Measurements from ENCODE around the gene SOX30. TPM values are rescaled to one million over a fixed set of nuclear protein-coding genes. Genes with fewer than 3 reads are reported as not detected.

SOX30 gene
- total and polyA plus RNA-seq, 2 donors (not counting 1 experiment from before 2014, with no cell fraction given) = 0.21 to 0.49 TPM

DNA sequence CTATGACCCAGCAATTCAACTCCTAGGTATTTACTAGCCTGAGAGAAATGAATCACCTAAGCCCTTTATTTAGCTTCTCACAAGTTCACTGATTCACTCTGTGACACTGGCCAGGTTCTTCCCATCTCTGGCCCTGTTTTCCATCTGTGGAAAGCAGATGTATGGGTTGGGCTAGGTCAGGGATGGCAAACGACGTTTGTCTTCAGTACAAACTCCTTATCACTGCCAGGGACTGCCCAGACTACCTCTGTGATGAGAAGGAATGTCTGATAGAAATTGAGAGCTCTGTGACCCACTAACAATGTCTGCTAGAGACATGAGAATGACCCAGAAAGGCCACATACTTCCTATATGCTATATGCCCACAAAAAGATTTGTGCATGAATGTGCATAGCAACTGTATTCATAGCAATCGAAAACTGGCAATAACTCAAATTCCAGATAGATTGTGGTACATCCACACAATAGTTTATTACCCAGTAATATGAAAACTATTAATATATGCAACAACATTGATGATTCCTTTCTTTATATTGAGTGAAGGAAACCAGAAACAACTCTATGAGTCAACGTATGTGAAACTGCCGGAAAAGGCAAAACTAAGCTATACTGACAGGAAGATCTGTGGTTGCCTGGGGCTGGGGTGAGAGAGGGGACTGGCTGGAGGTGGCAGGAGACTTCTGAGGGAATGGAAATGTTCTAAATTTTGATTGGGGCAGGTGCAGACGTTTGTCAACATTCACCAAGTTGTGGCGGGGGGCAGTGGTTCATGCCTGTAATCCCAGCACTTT lies 44.7 kb downstream of the SOX30 start:
- POLR2A ChIA-PET = interaction anchor here (0.6 kb wide), 1 partner anchor 50 kb away, joined by 11 read pairs; no protein-coding TSS in a partner anchor
- TF ChIP-seq EZH2 (IDR thresholded peaks at IDR 0.05; ENCODE audit: borderline replicate concordance, insufficient read depth, low read depth, low read length, poor library complexity, severe bottlenecking) (no peak), CTCF (IDR thresholded peaks at IDR 0.05) (no peak)
- H3K27ac Mint-ChIP-seq = peak overlapping the region; percentile 80
- Histone ChIP-seq H3K9me3 (ENCODE audit: control extremely low read depth in 1 of 3, control insufficient read depth in 2 of 3, insufficient read depth in 1 of 3, low read length in 2 of 3) (no peaks in the 10 kb centered on the region), H3K27ac (ENCODE audit: low read length in 2 of 2) (peak overlapping the region in 1 of 2 donors; percentile 31), H3K27me3 (replicated peaks in 1 of 4; ENCODE audit: control extremely low read depth in 1 of 4, control insufficient read depth in 3 of 4, insufficient read depth in 4 of 4, low read length in 3 of 4) (no peaks in the 10 kb centered on the region), H3K9ac (ENCODE audit: low read length) (no peak overlapping the region), H4K20me1 (ENCODE audit: control insufficient read depth, insufficient read depth, low read length, poor library complexity, severe bottlenecking) (no peaks in the 10 kb centered on the region), H2AFZ (ENCODE audit: insufficient read depth, low read depth, low read length, poor library complexity, severe bottlenecking) (peak overlapping the region; percentile 43), H3K36me3 (replicated peaks in 1 of 2; ENCODE audit: control extremely low read depth in 1 of 2, control insufficient read depth in 1 of 2, extremely low read depth in 1 of 2, insufficient read depth in 2 of 2, low read length in 1 of 2) (no peaks in the 10 kb centered on the region), H3K4me1 (ENCODE audit: control insufficient read depth in 2 of 2, insufficient read depth in 2 of 2, low read length in 2 of 2) (peaks cover 53 to 59% of the 10 kb centered on the region in 2 donors), H3K4me2 (replicated peaks; ENCODE audit: low read depth, low read length, poor library complexity, severe bottlenecking) (peak overlapping the region; percentile 28), H3K4me3 (ENCODE audit: control extremely low read depth in 1 of 5, extremely low read depth in 1 of 5, insufficient read depth in 1 of 5, low read depth in 2 of 5, low read length in 4 of 5) (no peak overlapping the region), H3K79me2 (ENCODE audit: control insufficient read depth, insufficient read depth, low read length) (peaks cover 19% of the 10 kb centered on the region)
- DNase-seq (no peak), ATAC-seq (ENCODE audit: low read depth) (peak; percentile 44)
- H3K4me1 Mint-ChIP-seq = peaks cover 60% of the 10 kb centered on the region
- no peaks in the 10 kb centered on the region for H3K27me3 Mint-ChIP-seq
- 0% methylated on average over 4 of the region's 7 CpGs for WGBS (ENCODE audit: insufficient coverage)
- intact Hi-C loops (cut with micrococcal nuclease) = no loop called here
- CTCF ChIA-PET = interaction anchor here (0.7 to 2.6 kb wide), 3 partner anchors 11 to 44 kb away, joined by 4 to 14 read pairs (median 5); no protein-coding TSS in a partner anchor
- peak overlapping the region; percentile 42 for H3K4me3 Mint-ChIP-seq
- H3K9me3 Mint-ChIP-seq (ENCODE audit: insufficient read depth) = no peaks in the 10 kb centered on the region

- ChIA-PET POLR2A (no interaction called here), CTCF (interaction anchor here (0.9 kb wide), 1 partner anchor 48 kb away, joined by 3 read pairs; no protein-coding TSS in a partner anchor)
- Histone ChIP-seq H4K20me1 (ENCODE audit: control insufficient read depth, insufficient read depth, low read length, poor library complexity, severe bottlenecking) (no peaks in the 10 kb centered on the region), H3K4me2 (replicated peaks; ENCODE audit: low read depth, low read length, poor library complexity, severe bottlenecking) (no peak overlapping the region), H3K79me2 (ENCODE audit: control insufficient read depth, insufficient read depth, low read length) (peaks cover 13% of the 10 kb centered on the region), H3K27ac (ENCODE audit: low read length in 2 of 2) (no peak overlapping the region), H3K9me3 (ENCODE audit: control extremely low read depth in 1 of 3, control insufficient read depth in 2 of 3, insufficient read depth in 1 of 3, low read length in 2 of 3) (no peaks in the 10 kb centered on the region), H3K27me3 (replicated peaks in 1 of 4; ENCODE audit: control extremely low read depth in 1 of 4, control insufficient read depth in 3 of 4, insufficient read depth in 4 of 4, low read length in 3 of 4) (no peaks in the 10 kb centered on the region), H3K9ac (ENCODE audit: low read length) (no peak overlapping the region), H3K36me3 (replicated peaks in 1 of 2; ENCODE audit: control extremely low read depth in 1 of 2, control insufficient read depth in 1 of 2, extremely low read depth in 1 of 2, insufficient read depth in 2 of 2, low read length in 1 of 2) (no peaks in the 10 kb centered on the region), H3K4me1 (ENCODE audit: control insufficient read depth in 2 of 2, insufficient read depth in 2 of 2, low read length in 2 of 2) (peaks cover 57 to 60% of the 10 kb centered on the region in 2 donors), H3K4me3 (ENCODE audit: control extremely low read depth in 1 of 5, extremely low read depth in 1 of 5, insufficient read depth in 1 of 5, low read depth in 2 of 5, low read length in 4 of 5) (no peak overlapping the region), H2AFZ (ENCODE audit: insufficient read depth, low read depth, low read length, poor library complexity, severe bottlenecking) (no peak overlapping the region)
- Mint-ChIP-seq H3K9me3 (ENCODE audit: insufficient read depth) (no peaks in the 10 kb centered on the region), H3K4me1 (peaks cover 65% of the 10 kb centered on the region), H3K27ac (peak overlapping the region; percentile 75), H3K4me3 (no peak overlapping the region), H3K27me3 (no peaks in the 10 kb centered on the region)
- no CpG with 5 or more reads among the region's 2 CpGs for WGBS (ENCODE audit: insufficient coverage)
- ATAC-seq (ENCODE audit: low read depth) (no peak), DNase-seq (no peak)
- TF ChIP-seq CTCF (IDR thresholded peaks at IDR 0.05) (no peak), EZH2 (IDR thresholded peaks at IDR 0.05; ENCODE audit: borderline replicate concordance, insufficient read depth, low read depth, low read length, poor library complexity, severe bottlenecking) (no peak)
- intact Hi-C loops (cut with micrococcal nuclease) = no loop called here
These were observed 46.2 kb downstream of the SOX30 start for GRCh38 chr5:157606046-157606445.
